GM19372 (cell line): ENCODE data around the gene ADAM19.
A peak's percentile ranks its signal among the peaks of the same experiment; 100 is the strongest.

ENCODE experiments used
- ATAC-seq: cut with Tn5 transposase; IDR thresholded peaks from one replicate; pipeline ENCODE4 v1.9.1; 2021; ENCODE audit warnings: mild to moderate bottlenecking, low read depth, moderate library complexity; ENCODE audit not compliant: unreplicated experiment

ADAM19 gene

DNA sequence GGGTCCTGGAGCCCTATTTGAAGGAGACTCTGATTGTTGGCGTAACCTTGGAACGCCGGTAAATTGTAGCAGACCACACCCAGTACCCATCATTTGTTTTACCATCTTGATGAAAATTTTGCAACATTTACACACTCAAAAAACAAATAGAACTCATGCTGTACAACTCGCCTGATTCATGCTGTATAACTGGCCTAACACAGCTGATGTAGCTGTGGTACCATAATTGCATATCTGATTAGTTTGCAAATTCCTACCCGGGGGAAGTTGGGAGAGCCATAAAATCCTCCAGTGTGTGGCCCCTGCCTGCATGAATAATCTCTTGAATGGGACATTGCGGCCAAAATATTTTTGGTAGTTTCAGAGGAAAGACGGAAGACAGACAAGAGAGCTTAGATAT lies 105.9 kb downstream of the ADAM19 start:
- ATAC-seq: no peak

DNA sequence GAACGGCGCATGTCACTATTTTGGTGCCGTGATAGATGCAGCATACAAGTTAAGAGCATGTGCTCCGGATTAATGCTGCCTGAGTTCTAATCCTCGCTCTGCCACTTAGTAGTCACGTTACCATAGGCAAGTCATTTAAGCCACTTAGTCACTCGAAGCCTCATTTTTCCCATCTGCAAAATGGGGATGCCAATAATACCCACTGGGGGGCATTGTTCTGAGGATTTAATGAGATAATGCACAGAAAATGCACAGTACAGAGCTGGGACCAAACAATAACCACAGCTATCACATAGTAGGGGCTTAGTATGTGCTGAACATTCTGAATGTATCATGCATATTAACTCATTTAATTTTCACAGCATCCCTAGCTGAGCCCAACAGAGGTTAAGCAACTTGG lies 106.5 kb downstream of the ADAM19 start:
- no peak for ATAC-seq

DNA sequence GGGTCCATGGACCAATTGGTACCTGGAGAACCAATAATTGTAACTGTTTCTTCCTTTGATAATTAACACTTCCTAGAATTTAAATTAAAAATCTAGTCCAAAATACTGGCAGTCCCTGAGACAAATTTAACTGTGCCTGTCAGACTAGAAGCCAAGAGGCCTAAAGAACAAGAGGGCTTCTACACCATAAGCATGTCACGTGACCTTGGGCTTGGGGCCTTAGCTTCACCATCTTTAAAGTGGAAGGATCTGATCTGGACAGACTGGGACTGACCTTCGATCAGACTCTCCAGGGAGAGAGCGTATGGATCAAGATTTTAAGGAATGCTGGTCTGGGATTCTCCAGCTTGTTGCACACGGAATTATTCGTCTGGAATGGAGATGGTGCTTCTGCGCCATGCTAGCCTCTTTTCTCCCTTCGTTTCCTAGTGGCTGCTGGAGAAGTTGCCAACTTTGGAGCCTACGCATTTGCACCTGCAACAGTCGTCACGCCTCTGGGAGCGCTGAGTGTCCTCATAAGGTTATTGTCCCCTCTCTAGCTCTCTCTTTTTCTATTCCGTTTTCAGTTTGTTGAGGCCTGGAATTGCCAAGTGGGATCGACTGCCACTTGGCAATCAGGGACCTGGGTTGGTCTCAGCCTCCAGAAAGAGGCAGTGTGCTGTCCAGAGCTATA lies 107.1 kb downstream of the ADAM19 start:
- ATAC-seq: no peak

DNA sequence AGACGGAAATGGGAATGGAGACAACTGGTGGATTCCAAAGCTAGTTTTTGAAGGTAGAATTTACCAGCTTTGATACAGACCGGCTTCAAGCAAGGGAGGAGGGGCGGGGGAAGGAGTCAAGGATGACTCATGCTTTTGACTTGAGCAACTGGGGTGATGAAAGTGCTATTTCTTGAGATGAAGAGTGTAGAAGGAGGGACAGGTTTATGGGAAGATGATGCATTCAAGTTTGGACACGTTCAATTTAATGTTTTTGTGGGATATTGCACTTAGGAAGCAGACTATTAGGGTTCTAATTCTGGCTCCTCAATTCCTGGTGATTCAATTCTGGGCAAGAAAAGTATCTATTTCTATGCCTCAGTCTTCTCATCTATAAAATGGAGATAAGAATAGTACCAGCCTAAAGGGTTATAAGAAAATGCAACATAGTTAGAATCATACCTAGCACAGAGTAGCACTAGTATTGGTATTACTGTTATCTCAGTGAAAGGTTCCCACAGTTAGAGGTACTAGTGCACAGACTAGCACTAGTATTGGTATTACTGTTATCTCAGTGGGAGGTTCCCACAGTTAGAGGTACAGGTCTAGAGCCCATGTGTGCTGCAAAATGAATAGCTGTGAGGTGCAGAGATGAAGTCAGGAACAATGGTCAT lies 110.9 kb downstream of the ADAM19 start:
- peak; percentile 77 for ATAC-seq

DNA sequence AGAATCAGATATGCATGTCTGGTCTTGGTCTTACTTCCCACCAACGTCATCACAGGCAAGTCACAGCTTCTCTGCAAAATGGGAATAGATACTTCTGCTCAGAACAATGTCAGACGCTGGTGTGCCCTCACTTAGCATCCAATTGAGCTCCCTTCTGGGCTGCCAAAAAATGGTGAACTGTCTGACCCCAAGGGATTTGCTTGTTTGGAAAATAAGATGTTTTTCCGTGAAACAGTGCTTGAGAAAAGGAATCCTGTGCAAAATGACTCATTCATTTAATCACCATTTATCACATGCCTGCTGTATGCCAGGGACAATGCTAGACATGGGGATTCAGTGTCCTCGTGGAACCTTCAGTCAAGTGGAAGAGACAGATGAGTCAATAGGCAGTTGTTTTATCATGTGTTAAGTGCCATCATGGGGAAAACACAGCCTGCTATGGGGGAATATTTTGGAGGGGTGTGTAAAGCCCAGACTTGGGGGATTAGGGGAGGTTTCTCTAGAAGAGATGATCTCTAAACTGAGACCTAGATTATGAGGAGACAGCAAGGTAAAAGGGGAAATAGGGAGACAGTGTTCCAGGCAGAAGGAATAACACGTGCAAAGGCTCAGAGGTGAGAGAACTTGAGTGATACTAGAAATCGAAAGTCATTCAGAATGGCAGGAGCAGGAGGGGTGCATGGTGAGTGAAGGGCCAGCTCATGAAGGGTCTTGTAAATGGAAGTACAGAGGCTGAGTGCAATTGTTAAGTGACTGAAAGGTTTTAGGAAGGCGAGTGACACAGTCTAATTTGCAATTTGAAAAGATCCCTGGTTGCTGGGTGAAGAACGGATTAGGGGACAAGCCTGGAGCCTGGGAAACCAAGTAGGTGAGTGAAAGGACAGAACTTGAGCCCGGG lies 111.7 kb downstream of the ADAM19 start:
- ATAC-seq: peak; percentile 2

DNA sequence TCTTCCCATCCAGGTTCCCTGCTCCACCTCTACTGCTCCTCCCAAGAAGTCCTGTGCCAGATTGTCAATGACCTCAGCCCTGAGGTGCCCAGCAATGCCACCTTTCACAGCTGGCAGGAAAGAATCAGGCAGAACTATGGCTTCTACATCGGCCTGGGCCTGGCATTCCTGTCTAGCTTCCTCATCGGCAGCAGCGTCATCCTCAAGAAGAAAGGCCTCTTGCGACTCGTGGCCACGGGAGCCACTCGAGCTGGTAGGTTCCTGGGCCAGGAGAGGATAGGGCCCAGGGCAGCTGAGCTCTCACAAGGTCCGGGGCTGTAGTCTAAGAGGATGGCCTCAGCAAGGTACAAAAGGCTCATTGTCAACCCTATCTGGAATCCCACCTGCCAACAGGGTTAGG lies 112.5 kb downstream of the ADAM19 start:
- ATAC-seq: no peak

DNA sequence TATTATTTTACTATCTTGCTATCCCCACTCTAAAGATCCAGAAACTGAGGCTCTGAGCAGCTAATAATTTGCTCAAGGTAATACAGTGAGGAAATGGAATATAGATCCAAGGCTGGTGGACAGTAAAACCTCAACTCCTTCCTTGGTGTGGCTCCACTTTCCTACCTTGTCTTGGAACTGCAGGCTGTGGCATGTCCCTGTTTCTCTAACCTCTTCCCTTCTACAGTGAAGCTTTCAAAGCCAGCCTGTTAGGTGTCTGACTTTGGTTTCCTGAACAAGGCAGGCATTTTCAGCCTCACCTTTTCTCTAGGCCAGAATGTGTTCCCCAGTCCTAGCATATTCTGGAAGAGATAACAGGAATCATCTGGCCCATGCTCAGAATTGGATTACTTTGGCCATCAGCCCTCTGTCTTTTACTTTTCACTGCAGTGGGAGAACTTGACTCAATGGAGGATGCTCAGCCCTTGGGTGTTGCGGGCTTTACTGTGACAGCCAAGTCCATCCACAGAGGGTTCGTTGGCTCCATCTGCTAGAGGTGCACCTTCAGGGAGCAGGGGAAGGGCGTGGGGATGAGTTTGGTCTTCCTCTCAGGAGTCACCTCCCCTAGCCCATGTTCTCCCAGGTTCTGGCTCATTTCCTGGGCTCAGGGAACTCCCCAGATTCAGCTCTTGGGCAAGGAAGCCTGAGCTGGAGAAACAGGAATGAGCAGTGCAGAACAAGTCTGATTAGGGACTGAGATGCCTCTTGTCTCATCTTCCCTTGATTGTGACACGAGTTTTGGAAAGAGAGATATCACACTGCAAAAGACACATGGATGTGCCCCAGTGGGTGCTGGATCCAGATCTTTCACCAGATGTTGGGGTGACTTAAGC lies 114.4 kb downstream of the ADAM19 start:
- no peak for ATAC-seq

DNA sequence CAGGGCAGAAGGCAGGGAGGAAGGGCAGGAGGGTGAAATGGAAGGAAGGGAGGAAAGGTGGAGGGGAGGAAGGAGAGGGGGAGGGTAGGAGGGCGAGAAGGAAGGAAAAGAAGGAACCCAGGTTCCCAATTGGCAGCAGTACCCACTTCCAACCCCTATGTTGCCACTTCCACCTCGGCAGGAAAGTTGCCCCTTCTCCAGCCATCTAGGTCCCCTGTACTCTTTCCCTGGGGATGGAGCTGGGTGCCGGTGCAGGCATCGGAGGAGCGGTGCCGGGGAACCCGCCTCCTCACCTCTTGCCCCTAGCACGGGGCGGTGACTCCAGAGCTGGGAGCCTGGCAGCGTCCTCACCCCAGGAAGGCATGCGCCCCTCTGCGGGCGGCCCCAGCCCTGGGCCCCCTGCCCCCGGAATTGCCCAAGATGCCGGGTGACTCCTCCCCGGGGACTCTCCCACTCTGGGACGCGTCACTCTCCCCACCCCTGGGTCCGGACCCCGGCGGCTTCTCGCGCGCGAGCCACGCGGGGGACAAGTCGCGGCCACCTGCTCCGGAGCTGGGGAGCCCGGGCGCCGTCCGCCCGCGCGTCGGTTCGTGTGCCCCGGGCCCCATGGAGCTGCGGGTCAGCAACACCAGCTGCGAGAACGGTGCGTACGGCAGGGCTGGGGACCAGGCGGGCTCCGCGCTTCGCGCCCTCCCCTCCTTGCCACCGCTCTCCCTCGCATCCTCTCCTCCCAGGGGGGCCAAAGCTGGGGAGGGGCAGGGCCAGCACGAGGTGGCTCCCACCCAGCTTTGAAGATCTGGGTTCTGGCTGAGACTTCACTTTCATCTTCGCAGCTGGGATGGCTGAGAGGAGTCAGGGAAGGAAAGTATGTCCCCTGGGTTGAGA lies 115.6 kb downstream of the ADAM19 start, which contains the start of gene NIPAL4:
TSS of gene NIPAL4 (plus strand) at position 499 of the 885 bp plus-strand sequence. CDS start at position 607, 108 bp downstream.
- ATAC-seq: no peak

DNA sequence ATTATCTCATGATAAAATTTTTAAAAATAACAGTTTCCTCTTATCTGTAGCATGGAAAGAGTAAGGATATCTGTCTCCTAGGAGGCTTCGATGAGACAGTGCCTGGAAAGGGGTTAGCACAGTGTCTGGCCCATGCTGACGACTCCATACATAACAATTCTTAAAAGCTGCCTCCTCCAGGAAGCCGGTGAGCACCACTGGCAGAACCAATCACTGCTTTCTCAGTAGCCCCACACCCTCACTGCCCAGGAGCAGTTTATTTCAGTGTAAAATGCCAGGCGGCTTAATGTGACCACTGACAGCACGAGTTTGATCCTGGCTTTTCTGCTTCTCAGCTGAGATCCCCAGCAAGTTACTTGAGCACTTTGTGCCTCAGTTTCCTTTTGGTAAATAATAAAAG lies 116.7 kb downstream of the ADAM19 start:
- no peak for ATAC-seq

DNA sequence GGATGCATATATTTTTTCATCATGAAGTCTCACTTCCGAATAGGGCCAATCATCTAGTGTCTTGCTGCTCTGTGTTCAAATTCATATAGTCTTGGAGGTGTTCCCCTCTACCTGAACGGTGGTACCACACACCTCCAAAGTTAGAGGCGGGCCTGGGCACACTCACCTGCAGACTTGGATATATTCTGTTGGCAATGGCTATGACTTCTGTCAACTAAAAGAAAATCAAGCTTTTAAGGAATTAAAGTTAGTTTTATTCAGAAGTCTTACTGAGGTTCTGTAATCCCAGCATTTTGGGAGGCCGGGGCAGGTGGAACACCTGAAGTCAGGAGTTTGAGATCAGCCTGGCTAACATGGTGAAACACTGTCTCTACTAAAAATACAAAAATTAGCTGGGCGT lies 118.2 kb downstream of the ADAM19 start:
- ATAC-seq: no peak

DNA sequence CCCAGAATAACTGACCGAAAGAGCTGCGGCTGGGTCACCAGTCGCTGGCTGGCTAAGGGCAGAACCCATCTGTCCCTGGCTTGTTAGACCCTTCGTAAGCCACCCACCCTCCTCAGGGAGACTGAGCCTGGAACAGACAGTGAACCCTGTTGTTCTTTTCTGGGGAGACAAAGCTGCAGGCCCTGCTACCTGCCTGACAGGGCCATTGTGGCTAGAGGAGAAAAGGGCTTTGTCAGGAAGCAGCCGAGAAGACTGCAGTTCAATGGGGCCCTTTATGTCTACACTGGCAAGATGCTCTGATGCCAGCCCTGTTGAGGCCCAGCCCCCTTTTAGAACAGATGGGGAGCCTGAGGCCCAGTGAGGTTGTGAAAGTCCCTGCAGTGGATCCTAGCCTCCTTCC lies 119.3 kb downstream of the ADAM19 start:
- ATAC-seq: no peak

DNA sequence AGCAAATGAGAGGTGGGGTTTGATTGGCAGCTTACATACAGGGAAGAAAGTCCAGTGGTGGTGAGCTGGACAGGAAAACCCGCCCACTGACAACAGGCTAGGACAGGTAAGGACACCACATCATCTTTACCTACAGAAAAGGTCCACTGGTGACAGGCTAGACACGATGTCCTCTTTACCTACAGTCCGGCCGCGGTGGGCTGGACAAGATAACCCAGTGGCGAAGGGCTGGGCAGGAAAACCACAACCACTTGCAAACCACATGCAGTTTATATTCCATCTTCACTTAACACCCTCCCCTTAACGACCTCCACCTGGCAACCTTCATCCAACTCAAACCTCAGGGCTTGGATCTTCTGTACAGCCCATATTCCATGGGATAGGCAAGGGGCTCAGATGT lies 120.5 kb downstream of the ADAM19 start:
- no peak for ATAC-seq

DNA sequence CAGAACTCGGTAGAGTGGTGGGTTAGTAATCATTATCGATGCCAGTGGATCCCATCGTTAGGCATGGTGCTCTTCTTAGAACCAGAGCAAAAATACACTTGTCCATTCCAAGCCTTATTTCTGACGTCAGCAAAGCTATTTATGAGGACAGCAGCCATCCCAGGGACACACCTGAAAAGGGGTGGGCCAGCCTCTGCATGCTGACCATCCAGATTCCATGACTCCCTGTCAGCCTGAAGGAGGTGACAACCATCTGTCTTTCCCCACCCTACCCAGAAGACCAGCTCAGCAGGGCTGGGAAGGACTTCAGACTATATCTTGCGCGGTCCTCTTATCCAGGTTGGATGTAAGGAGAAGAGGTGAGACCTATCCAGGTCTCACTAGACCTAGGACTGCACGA lies 121.3 kb downstream of the ADAM19 start:
- no peak for ATAC-seq

DNA sequence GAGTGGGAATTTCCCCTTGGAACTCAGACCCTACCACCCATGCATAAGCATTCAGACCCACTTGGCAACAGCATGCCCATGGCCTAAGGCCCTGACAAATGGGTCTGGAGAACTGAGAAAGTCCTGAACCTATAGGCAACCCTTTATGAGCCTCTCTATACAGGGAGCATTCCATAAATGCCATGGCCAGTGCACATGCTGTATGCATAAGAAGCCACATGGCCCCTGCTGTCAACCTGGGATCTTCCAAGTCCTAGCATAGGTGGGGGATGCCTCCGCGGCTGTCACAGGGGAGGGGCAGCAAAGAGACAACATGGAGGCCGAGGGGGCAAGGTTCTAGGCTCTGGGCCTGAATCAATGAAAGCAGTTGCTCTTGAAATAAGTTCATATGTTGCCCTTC lies 123.8 kb downstream of the ADAM19 start:
- ATAC-seq: no peak

DNA sequence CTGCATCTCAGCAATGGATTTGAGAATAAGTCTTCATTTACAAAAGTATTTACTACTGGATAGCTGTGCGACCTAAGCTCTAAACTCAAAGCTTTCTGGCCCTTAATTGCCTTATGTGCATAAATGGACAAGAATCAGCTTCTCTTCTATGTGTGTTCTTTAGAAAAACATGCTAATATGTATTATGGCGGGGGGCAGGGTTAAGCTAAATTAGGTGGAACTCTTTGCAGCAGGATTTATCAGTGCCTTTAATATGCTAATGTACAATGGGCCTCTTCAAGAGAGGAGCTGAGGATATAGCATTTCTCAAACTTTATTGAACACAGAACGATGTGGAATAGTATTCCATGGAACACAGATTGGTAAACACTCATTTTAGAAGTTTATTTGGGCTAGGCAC lies 125.6 kb downstream of the ADAM19 start:
- no peak for ATAC-seq

DNA sequence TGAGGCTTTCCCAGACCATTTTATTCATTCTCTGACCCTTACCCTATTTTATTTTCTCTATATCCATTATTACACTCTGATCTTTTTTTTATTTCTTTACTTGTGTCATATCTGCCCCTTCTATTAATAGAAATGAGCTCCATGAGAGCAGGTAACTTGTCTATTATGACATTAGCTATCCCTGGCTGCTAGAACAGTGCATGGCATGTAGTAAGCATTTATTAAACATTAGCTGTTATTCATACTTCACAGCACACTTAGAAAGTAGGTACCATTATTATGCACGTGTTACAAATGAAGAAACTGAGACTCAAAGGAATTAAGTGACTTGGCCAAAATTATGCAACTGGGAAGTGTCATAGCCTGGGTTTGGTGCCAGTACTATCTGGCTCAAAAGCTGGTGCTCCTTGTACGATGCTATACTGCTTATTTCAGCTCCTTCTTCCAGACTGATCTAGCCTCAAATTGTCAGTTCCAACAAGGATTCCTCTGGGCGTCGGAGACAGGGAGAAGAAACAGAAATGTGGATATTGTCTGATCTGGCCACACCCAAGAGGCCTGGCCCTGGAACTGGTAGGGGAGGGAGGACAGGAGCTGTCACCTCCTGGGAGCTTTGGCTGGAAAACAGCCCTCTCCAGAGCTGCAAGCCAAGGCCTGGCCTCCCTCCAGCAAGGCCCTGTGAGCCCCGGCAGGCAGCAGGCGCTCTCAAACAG lies 126.4 kb downstream of the ADAM19 start:
- no peak for ATAC-seq

DNA sequence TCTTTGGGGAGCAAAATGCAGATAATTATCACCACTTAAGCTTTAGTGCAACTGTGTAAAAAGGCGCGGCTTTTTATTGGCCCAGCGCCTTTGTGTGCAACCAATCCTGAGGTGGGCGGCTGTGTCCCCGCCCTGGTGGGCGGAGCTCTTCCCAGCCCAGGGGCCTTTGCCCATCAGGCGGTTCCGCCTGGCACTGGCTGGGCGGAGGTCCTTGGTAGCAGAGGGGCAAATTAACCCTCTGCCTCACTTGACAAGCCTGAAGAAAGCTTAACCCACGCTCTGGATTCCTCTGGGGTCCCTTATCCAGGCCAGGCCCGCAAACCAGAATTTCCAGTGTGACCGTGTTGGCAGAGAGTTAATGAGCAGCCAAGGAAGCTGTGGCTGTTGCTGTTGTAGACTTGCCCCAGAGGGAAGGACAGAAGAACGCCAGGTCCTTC lies 128.4 kb downstream of the ADAM19 start:
- ATAC-seq: no peak

DNA sequence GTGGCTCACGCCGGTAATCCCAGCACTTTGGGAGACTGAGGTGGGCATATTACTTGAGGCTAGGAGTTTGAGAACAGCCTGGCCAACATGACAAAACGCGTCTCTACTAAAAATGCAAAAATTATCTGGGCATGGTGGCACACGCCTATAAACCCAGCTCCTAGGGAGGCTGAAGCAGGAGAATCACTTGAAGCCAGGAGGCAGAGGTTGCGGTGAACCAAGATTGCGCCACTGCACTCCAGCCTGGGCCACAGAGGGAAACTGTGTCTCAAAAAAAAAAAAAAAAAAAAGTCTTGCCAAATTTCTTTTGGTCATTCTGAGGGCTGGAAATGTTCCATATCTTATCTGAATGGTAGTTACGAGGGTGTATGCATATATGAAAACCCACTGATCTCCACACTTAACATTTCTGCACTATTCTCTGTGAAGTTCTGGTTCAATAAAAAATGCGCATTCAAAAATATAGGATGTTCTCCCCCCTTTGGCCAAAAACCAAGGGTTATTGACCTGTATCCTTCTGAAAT lies 129.1 kb downstream of the ADAM19 start:
- no peak for ATAC-seq
